HEK293 (cell line): ENCODE results near the gene FOSL1.

Source experiments
- CTCF ChIP-seq: fragments of 450-650 bp; formaldehyde crosslinking; IDR thresholded peaks from 2 replicates; pipeline ENCODE4 v1.5.1; 2016; ENCODE audit warnings: missing biosample characterization, missing genetic modification characterization
- EGR2 ChIP-seq: fragments of 450-650 bp; formaldehyde crosslinking; IDR thresholded peaks from 2 replicates; pipeline ENCODE4 v1.5.1; 2016; ENCODE audit warnings: low read depth, missing biosample characterization, missing genetic modification characterization
- PBX3 ChIP-seq: sonication (generic); formaldehyde crosslinking; IDR thresholded peaks from 2 replicates; pipeline ENCODE4 v1.8.1; 2022; ENCODE audit warnings: mild to moderate bottlenecking, moderate library complexity, missing genetic modification reagents
- RBAK ChIP-seq: fragments of 450-650 bp; formaldehyde crosslinking; IDR thresholded peaks from 2 replicates; pipeline ENCODE4 v1.5.1; 2016; ENCODE audit warnings: missing biosample characterization, missing genetic modification characterization
- ZBTB26 ChIP-seq: fragments of 450-650 bp; formaldehyde crosslinking; optimal IDR thresholded peaks from 2 replicates; pipeline ENCODE3; 2016; ENCODE audit warnings: missing biosample characterization, mild to moderate bottlenecking, missing genetic modification characterization
- ZNF19 ChIP-seq: fragments of 450-650 bp; formaldehyde crosslinking; IDR thresholded peaks from 2 replicates; pipeline ENCODE4; 2016; ENCODE audit warnings: missing biosample characterization, missing genetic modification characterization, low read depth
- ZNF621 ChIP-seq: fragments of 450-650 bp; formaldehyde crosslinking; IDR thresholded peaks from 2 replicates; pipeline ENCODE4 v1.5.1; 2017; ENCODE audit warnings: missing biosample characterization, missing genetic modification characterization

- TF ChIP-seq EGR2 (no peak), CTCF (tag by site-specific recombination) (no peak), ZNF621 (tag by site-specific recombination) (no peak), ZNF19 (tag by site-specific recombination) (no peak), RBAK (tag by site-specific recombination) (no peak), PBX3 (CRISPR knock-in tag) (no peak), ZBTB26 (tag by site-specific recombination) (no peak)
Measured at GRCh38 chr11:65871811-65872548, 28.2 kb downstream of the FOSL1 start.
